Measurements from ENCODE around the gene ACKR4.
"Not testable (repeated sequence)": the region's sequence is repeated elsewhere in the genome, so short reads cannot be mapped to it uniquely, and the experiment has no call there.

ACKR4 gene

DNA sequence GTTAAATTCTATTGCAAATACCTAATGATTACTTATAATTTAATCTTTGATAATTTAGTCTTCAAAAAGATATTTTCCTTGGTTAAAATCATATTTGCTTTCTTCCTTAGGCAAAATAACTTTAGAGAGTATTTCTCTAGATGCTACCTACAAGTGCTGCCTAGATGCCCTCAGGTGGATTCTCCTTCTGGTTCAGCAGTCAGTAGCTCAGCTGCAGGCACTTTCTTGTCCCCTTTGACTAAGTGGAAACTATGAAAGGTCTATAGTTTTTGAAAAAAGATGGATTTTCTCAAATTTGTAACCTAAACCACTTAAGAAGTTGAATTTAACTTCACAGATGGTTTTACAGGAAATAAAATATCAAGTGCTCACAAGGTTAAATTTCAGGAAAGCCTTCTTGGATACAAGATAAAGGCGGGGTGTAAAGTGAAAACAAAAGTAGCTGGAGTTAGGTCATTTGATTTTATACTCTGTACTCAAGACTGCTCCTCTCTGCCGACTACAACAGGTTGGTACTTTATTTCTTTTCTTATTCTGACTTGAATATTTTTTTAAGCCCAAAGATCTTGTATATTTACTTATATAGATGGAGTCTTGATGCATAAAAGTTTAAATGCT, at the start of gene ACKR4:
Gene ACKR4, plus strand, starts transcription at position 455 of the 618 bp plus-strand sequence. CDS start 3,128 bp downstream, outside the sequence.
- DNase-seq: no peak

DNA sequence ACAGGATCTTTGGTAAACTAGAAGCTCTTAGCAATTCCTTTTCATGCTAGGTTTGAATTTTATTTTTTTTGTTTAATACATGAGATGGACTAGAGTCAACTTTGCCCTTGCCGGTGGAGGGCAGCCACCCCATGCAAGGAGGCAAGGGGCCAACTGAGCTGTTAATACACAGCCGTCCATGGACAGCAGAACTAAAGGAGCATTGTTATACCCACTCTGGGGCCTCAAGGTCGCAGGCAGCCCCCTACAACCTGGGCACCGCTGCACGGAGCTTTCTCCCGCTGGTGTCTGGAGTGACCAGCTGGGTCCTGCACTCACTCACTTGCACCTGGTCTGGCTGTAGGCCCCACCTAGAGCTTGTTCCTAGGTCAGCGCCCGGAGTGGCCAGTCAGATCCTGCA, 47.9 kb upstream of the ACKR4 start:
- no peak for DNase-seq

DNA sequence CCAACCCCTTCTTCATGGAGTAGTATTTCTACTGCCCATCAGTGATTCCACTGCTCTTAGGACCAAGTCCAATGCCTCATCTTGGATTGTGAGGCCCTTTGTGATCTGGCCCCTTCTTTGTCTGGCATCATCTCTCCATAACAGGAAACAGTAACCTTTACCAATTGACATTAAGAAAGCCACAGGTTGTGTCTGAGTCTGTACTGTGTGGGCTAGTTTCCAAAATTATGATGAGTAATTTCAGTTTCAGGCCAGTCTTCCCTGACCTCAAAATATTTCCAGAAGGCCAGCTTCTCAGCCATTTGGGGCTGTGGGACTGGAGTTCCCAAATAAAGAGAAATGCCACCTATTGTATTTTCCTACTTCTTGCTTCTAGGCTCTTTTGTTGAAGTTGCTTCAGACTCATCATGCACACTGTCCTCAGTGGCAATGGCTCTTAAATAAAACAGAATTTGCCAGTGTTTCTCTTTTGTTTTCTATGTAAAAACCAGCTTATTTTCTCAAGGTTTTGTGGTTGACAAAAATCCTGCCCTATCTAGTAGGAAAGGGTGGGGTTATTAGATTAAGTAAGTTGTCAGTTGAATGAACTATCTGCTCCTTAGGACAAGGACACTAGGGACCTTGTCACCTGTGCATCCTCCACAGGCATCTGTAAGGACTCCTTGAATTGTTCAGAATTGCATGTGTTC, 47.0 kb upstream of the ACKR4 start:
- DNase-seq: peak; percentile 88

DNA sequence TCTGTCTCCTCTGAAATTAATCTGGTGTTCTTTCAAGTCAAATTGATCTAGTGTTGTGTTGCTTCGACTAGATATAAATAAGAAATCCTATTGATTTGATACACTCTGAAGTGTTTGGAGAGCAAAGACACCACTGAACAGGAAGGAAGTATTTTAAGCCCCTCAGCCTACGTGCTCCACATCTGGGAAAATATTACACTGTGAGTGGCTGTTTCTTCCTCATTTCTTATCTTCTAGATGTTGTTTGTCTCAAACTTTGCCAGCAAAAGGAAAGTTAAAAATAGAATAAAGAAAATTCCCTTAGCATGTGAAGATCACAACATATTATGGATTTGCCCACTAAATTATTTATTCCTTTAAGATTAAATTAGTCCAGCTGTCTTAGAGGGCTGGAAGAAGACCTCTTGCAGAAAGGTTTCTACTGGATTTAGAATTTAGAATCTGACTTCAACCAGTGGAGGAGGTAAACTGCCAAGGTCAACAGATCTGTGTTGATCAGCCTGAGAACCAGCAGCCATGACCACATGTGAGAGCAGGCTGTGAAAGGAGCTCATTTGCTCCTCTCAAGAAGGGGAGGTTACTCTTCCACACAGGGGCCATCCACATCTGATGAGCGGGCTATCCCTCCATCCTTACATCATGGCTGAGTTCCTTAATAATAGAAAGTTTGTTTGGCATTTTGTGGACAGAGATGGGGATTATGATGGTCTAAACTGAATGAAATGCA, 46.3 kb upstream of the ACKR4 start:
- no peak for DNase-seq

DNA sequence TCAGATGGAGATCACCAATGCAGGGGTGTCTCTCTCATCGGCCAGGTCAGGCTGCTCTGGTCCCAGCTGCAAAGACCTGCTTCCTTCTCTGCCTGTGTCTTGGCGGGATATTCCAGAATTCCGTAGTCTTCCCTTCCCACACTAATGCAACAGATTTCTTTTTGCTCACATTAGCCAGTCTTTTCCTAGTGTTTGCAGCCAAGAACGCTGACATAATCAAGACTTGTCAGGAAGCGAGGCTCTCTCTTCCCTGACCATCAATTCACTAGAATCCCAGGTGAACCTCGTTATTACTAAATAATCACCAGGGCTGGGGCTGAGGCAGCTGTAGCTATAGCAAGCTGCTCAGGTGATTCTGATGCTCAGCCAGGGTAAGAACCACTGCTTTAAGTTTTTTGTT, 43.2 kb upstream of the ACKR4 start:
- DNase-seq: no peak

DNA sequence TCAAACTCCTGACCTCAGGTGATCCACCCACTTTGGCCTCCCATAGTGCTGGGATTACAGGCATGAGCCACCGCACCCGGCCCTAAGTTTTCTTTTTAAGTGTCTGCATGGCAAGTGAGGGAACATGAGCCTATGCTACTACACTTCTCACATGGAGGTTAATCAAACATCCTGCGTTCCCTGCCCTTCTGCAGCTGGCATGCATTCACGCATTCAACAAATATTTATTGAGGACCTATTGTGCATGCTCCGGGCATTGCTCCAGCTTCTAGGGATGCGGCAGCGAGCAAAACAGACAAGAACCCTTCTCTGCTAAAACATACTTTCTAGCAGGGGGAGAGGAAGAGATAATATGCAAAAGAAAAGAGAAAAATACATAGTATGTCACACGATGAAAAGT, 42.6 kb upstream of the ACKR4 start:
- DNase-seq: peak; percentile 34

DNA sequence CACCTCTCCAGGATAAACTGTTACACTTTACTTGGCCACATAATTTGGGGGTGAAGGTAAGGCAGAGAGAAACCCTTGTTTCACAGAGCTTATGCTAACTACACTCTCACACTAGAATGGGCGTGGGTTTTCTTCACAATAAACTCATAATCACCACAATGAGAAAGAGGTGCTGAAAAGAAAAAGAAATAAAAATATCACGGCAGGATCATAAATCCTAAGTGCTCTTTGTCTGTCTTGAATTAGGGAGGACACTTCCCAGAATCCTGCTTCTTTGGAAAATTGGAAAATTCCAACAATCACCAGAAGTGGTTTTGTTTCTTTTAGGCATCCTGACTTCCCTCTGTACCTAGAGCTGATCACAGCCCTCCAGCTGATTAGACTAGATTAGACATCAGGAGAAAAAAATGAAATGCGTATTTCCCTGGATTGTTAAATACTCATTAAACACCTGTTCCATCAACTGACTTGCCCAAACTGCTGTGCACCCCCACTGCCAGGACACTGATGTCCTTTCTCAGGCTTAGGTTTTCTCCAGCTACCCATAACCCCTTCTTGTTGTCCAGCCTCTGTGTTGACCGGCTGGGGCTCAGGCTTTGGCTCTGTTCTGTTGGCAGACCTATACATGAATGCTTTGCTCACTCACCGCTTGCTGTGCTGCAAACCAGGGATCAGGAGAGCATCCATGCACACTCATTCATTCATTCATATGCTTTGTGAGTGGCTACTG, 41.6 kb upstream of the ACKR4 start:
- DNase-seq: no peak

DNA sequence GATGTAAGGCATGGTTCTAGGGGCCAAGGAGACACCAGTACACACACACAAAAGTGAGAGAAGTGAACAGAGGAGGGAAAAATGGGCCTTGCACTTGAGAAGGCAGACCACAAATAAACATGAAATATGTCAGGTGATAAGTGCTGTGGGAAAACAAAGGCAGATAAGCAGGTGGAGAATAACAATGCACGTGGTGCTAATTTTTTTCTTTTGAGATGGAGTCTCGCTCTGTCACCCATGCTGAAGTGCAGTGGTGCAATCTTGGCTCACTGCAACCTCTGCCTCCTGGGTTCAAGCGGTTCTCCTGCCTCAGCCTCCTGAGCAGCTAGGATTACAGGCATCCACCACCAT, 41.1 kb upstream of the ACKR4 start:
- DNase-seq: not testable (repeated sequence)

DNA sequence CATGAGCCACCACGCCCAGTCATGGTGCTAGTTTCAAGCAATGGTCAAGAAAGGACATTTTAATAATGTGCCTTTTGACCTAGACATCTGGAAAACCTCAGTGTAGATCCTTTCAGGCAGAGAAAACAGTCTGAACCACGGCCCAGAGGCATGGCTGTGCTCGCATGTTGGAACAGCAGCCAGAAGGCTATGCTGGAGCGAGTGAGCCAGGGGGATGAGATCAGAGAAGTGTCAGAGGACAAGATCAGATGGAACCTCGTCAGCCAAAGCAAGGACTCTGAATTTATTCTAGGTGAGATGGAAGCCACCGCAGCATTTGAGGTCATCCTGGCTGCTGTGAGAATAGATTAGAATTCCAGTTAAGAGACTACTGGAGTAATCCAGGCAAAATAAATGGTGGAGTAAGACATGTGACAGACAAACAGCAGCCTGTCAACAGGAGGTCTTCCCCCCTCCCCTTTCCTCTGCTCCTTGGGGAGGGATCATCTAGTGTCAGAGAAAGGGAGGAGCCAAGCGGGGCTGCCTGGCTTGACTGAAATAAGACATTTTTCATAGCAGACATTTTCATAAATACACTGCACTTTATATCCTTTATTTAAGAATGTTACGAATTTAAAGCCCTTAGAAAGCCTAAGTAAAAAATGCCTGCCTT, 40.4 kb upstream of the ACKR4 start:
- no peak for DNase-seq

DNA sequence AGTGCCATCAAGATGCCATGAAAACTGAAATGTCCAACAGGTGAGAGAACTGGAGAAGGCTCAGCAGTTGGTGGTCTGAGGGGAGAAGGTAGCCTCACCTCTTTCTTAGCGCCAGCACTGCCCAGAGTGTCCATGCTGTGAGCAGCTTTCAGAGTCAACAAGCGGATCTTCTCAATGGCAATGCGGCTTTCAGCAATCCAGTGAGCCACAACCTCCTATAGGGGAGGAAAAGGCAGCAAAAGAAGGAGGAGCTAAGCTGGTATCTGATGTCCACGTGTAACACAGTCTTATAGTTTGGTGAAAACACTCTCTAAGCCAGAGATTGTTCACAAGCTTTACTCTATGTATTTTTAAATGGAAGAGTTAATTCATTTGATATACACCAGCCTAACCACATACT, 36.1 kb upstream of the ACKR4 start:
- DNase-seq: no peak

DNA sequence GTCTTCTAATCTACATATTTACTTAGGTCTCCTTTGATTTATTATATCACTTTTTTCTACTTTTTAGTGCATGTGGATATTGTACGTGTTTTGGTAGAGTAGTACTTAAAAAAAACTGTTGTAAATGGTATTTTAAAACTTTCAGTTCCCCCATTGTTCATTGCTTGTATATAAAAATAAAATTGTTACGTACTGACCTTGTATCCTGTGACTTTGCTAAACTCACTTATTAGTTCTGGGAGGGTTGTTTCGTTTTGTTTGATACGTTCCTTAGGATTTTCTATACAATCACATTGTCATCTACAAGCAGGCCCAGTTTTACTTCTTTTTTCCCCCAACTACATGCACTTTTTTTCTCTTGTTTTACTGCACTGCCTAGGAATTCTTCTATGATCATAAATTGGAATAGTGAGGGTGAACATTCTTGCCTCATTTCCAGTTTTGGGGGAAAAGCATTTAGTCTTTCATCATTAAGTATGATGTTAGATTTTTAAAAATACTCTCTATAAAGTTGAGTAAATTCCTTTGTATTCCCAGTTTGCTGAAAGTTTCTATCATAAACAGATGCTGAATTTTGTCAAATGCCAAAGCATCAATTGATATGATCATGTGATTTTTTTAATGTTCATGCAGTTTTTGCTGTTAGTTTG, 33.5 kb upstream of the ACKR4 start:
- DNase-seq: peak; percentile 38

DNA sequence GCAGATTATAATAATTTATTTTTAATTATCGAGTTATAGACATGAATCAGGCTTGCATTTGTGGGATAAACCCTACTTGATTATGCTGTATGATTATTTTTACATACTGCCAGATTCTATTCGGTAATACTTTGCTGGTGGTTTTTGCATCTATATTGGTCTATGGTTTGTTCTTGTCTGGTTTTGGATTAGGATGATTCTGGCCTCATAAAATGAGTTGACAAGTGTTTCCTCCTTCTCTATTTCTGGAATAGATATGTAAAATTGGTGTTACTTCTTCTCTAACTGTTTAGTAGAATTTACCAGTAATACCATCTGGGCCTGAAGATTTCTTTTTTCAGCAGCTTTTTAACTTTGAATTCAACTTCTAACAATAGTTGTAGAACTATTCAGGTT, 33.0 kb upstream of the ACKR4 start:
- DNase-seq: no peak

DNA sequence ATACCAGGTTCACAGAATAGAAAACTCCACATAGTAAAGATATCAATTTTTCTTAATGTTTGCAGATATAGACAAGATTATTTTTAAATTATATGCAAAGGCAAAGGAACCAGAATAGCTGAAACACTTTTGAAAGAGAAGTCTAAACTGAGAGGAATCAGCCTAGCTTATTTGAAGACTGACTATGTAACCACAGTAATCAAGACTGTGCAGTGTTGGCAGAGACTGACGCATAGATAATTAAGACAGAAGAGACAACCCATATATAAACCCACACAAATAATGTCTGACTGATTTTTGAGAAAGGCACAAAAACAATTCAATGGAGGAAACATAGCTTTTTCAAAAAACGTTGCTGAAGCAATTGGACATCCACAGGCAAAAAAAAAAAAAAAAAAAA, 28.6 kb upstream of the ACKR4 start:
- no peak for DNase-seq

DNA sequence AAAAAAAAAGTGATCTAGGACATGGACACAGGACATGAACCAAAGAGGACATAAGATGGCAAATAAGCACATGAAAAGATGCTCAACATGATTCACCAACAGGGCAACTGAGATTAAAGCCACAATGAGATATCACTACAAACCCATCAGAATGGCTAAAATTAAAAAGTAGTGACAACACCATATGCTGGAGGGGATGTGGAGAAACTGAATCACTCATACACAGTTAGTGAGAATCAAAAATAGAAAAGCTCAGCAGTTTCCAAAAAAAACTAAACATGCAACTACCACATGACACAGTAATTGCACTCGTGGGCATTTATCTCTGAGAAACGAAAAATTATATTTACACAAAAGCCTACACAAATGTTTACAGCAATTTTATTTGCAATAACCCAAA, 27.9 kb upstream of the ACKR4 start:
- no peak for DNase-seq

DNA sequence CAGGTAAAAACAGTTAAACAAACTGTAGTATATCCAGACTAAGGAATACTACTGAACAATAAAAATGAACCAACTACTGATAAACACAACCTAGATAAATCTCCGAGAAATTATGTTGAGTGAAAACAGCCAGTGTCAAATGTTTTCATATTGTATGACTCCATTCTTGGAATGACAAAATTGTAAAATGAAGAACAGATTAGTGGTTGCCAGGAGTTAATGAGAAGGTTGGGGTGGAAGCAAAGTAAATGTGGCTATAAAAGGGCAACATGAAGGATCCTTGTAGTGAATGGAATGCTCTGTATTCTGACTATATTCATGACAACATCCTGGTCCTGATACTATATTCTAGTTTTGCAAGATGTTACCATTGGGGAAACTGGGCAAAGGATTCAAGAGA, 27.5 kb upstream of the ACKR4 start:
- DNase-seq: peak; percentile 40

DNA sequence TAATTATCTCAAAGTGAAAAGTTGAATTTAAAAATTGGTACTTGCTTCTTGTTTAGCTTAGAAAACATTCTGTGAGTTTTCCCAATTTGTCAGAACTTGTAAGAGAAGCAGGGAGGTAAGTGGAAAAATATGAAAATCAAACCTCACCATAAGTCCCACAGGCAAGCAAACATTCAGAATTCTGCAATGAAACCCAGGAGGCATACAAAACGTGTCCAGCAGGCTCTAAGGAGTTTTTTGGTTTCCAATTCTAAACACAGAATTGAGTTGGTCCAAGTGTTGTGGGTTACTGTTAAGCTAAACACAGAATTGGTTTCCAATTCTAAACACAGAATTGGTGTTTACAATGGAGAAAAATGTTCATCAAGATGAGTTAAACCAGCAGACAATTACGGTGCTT, 27.1 kb upstream of the ACKR4 start:
- DNase-seq: no peak

DNA sequence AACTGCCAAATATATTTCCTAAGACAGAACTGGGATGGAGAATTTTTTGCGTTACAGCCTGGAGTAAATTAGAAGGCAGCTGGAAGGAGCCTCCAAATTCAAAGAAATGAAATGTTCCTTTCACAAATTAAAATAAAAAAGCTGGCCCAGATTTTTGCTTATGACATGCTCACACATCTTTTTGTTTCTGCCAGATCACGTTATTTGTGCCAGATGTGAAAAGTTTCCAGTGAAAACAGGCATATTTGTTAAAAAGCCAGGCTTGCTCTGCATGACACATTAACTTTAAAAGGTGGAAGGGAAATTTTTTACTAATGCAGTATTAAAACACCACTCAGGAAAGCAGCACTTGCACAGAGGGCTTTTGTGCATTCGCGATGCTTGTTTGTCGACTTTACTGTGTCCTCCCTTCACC, 23.3 kb upstream of the ACKR4 start:
- peak; percentile 55 for DNase-seq

DNA sequence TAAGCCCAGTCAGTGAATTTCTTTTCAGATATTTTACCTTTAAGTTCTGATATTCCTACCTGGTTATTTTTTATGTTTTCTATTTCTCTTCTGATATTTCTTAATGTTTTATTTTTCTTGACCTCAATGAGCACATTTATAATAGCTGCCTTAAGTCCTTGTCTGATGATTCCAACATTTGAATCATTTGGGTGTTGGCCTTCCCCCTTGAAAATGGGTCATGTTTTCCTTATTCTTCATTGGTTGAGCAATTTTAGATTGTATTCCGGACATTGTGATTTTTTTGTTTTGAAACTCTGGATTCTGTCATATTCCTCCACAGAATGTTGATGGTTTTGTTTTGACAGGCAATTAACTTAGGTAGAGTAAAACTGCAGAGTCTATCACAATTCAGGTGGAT, 9.7 kb upstream of the ACKR4 start:
- DNase-seq: no peak

DNA sequence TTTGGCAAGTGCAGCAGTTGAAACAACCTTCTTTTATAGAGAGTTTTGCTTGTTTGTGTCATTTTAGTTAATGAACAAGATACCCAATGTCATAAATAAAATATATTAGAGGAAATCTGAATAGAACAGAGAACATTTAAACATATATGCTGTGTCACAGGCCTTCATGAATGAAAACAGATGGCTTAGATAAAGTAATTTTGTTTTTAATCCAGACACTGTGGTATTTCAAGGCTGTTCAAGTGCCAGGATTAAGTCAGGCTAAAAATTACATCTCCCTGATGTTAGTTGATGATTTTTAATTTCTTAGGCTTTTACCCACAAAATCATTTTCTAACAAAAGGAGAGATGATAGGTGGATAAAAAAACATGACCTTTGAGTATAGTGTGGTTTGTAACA, 4.9 kb upstream of the ACKR4 start:
- peak; percentile 38 for DNase-seq

DNA sequence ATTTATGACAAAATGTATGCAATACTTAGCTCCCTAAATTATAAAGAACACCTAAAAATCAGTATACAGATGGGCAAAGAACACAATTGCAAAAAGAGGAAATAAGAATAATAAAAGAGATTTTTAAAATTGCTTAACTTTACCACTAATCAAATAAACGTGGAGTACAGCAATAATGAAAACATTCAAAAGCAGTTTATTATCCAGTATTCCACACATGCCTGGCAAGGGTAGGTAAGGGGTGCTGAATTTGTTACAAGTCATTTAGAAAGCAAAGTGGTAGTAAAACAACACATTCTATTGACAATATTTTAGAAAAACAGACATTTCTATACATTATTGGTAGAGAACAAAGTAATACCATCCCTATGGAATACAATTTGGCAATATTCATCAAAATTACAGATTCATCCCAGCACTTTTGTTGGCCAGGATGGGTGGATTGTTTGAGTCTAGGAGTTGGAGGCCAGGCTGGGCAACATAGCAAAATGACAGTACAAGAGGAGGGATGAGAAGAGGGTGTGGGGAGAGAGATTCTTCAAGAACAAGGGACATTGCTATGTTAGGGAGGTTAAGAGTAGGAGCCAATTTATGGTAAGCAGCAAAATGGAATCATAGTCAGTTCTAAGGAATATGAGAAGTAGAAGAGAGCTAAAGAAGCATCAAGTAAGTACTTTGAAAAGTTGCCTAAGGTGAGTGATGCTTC, 3.7 kb upstream of the ACKR4 start:
- peak; percentile 43 for DNase-seq

DNA sequence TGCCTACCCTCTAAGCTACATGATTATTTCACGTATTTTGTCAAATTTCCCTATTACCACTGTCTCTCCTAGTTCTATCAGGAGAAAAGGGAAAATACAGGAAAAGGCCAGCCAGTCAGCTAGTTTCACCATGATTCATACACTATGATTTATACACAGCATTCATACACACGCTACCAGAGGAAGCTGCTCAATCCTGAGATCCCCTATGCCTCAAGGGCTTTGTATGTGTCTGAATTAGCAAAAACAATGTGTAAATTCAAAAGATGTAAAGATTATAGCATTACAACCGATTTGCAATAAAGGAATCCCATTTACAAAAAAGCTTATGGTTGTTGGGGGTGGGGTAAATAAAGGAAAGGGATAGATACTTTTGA, 3.1 kb upstream of the ACKR4 start:
- peak; percentile 86 for DNase-seq

DNA sequence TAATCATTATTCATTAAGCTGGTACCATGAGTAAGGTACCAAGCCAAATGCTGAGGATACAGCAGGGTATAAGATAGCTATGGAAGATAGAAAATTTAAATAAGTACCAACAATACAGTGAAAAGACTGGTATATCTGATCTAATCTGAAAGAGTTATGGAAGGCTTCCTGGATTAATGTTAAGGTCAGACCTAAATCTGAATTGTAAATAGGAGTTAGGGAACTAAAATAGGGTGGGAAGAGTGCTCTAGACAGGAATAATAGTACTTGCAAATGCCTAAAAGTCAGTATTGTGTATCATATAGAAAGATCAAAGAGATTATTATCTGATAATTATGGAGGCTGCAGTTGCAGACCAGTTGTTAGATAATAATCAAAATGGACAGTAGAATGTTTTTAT, 2.6 kb upstream of the ACKR4 start:
- no peak for DNase-seq

All from fibroblast of upper back skin (primary cell).